Measurements from ENCODE around the gene CLEC4M.
"Not testable (repeated sequence)": the region's sequence is repeated elsewhere in the genome, so short reads cannot be mapped to it uniquely, and the experiment has no call there.

DNA sequence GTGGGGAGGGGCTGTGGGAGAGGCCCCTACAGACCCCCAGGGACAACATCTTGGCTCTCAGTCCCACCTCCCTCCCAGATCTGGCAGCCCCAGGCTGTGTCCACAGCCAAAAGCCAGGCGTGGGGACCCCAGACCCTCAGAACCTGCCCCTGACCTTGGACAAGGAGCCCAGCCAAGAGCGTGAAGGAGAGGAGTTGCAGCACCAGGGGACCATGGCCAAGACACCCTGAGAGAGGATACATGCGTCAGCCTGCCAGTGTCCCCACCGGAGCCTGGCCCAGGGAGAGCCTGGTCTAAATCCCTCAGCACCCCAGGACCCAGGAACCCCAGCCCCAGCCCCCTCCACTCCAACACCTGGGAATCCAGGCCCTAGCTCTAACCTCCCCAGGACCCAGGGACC, 16.7 kb upstream of the CLEC4M start:
- TF ChIP-seq, protein P1, sequence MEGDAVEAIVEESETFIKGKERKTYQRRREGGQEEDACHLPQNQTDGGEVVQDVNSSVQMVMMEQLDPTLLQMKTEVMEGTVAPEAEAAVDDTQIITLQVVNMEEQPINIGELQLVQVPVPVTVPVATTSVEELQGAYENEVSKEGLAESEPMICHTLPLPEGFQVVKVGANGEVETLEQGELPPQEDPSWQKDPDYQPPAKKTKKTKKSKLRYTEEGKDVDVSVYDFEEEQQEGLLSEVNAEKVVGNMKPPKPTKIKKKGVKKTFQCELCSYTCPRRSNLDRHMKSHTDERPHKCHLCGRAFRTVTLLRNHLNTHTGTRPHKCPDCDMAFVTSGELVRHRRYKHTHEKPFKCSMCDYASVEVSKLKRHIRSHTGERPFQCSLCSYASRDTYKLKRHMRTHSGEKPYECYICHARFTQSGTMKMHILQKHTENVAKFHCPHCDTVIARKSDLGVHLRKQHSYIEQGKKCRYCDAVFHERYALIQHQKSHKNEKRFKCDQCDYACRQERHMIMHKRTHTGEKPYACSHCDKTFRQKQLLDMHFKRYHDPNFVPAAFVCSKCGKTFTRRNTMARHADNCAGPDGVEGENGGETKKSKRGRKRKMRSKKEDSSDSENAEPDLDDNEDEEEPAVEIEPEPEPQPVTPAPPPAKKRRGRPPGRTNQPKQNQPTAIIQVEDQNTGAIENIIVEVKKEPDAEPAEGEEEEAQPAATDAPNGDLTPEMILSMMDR (IDR thresholded peaks at IDR 0.05; ENCODE audit: insufficient read depth, low read length, poor library complexity, severe bottlenecking), result not testable (repeated sequence)
- not testable (repeated sequence) for TF ChIP-seq EZH2phosphoT487 (conservative IDR thresholded peaks at IDR 0.05; ENCODE audit: low read length)

All from SU-DHL-6 (cell line).